Sigmoid colon (tissue), 4 donors: ENCODE measurements around the gene MEF2A.

ENCODE experiments used
- POLR2AphosphoS5 ChIP-seq, 4 donors: sonication (generic); formaldehyde crosslinking; IDR thresholded peaks; one replicate each; pipeline ENCODE4 v1.6.1; 2017; ENCODE audit warnings: antibody characterized with exemption in 4 of 4
- TF ChIP-seq, protein P1 (sequence below), 4 experiments: fragments of 450-650 bp in 3 of 4; fragments of 200-600 bp in 1 of 4; IDR thresholded peaks; one replicate each; pipeline ENCODE4 v1.5.1; 2016 to 2019; ENCODE audit warnings: antibody characterized with exemption in 4 of 4, mild to moderate bottlenecking in 3 of 4, moderate library complexity in 2 of 4

DNA sequence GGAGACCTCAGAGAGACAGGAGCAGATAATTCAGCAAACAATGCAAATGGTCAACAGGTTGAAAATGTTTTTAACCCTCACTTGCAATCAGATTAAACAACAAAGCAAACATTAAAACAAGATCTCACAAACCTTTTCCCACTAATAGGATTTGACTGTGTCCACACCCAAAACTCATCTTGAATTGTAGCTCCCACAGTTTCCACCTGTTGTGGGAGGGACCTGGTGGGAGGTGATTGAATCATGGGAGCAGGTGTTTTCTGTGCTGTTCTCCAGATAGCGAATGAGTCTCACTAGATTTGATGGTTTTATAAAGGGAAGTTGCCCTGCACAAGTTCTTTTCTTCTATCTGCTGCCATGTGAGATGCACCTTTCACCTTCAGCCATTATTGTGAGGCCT is 168.8 kb downstream of the MEF2A start:
- TF ChIP-seq, protein P1, sequence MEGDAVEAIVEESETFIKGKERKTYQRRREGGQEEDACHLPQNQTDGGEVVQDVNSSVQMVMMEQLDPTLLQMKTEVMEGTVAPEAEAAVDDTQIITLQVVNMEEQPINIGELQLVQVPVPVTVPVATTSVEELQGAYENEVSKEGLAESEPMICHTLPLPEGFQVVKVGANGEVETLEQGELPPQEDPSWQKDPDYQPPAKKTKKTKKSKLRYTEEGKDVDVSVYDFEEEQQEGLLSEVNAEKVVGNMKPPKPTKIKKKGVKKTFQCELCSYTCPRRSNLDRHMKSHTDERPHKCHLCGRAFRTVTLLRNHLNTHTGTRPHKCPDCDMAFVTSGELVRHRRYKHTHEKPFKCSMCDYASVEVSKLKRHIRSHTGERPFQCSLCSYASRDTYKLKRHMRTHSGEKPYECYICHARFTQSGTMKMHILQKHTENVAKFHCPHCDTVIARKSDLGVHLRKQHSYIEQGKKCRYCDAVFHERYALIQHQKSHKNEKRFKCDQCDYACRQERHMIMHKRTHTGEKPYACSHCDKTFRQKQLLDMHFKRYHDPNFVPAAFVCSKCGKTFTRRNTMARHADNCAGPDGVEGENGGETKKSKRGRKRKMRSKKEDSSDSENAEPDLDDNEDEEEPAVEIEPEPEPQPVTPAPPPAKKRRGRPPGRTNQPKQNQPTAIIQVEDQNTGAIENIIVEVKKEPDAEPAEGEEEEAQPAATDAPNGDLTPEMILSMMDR (IDR thresholded peaks at IDR 0.05), result no peak
- no peak for TF ChIP-seq POLR2AphosphoS5 (IDR thresholded peaks at IDR 0.05)
